HK-2 (cell line): ENCODE results near the gene UNC119B.

Experiments used
- DNase-seq: peaks from one replicate; pipeline ENCODE4 v3.0.0-alpha.2; 2018; ENCODE audit not compliant: unreplicated experiment

UNC119B gene

DNA sequence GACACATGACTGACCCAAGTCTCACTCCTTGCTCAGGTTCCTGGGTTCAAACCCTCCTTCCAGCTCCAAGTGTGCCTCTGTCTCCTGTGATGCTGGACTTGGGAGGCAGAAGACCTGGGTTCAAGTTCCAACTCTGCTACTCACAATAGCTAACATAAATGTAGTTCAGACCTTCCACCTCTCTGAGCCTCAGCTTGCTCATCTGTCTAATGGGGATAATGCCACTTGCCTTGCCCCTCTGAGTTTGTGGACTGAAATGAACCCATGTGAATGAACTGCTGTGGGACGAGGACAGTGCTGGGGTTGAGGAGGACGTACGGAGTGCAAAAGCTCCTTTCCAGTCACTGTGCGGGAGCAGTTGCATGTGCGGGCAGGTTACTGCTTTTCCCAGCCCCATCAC, 56.3 kb downstream of the UNC119B start:
- no peak for DNase-seq

DNA sequence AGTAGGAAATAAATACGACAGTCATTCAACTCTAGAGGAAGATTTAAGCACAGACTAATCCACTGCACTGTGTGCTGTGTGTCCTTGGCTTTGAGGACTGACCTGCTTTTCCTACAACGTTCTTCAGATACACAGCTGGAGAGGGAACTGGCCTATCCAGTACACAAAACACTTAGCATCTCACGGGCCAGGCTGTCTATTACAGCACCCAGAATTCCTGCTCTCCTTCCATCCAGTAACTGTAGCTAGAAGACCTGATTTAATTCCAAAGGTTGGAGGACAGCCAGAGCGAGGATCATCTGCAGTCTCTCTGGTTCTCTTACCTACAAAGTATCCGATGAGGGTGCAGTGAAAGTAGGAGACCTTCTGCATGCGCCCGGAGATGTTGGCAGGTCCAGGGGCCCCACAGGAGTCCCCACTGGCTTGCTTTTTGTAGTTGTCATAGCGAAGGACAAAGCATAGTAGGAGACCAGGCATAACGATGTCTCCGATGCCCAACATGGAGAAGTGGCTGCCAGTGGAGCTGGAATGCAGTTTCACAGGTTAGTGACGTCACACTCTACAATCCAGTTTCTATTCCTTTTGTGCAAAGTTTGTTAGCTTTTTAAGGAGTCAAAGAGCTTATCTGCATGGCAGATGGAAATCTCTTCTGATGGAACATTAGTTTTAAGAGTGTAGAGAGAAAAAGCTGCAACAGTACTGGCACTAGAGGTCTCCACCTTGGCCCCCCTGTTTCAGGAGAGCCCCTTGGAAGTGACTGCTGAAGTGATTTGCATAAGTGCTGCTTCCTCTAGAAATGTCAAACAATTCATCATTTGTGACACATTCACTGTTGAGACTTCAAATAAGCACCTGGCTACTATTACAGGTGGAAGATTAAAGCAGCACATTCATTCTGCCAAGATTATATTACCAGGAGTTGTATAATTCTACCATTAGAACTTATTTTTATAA, 57.1 kb downstream of the UNC119B start:
- DNase-seq, result no peak

DNA sequence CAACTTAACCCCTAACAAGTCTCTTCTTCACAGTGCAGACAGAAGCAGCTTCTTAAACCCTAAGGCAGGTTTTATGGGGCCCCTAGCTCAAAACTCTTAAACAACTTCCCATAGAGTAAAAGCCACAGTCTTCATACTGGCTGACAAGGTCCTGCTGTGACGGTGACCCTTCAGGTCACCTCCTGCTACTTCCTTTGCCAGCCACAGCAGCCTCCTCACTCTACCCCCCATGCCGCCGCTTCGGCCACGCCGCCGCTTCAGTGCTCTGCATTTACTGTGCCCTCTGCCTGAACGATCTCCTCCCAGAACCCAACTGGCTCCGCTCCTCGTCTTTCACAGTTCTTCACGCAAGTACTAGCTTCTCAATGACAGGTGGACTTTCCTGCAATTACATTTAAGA, 60.8 kb downstream of the UNC119B start:
- no peak for DNase-seq
